Skeletal muscle satellite cell (primary cell): ENCODE results near the gene TAF11.
A peak's percentile ranks its signal among the peaks of the same experiment; 100 is the strongest.
"Not testable (repeated sequence)": the region's sequence is repeated elsewhere in the genome, so short reads cannot be mapped to it uniquely, and the experiment has no call there.

Source experiments
- H3K27me3 ChIP-seq: 2 replicates; pipeline ENCODE4 v1.7.0; 2013; ENCODE audit warnings: low read length; ENCODE audit not compliant: control insufficient read depth, insufficient read depth
- H3K36me3 ChIP-seq: 2 replicates; pipeline ENCODE4 v1.7.0; 2013; ENCODE audit warnings: mild to moderate bottlenecking, control low read depth, low read length; ENCODE audit not compliant: insufficient read depth
- H3K4me1 ChIP-seq: 2 replicates; pipeline ENCODE4 v1.7.0; 2013; ENCODE audit warnings: low read length; ENCODE audit not compliant: control insufficient read depth, insufficient read depth
- H3K4me2 ChIP-seq: 2 replicates; pipeline ENCODE4 v1.7.0; 2013; ENCODE audit warnings: mild to moderate bottlenecking, low read length
- H3K4me3 ChIP-seq: 2 replicates; pipeline ENCODE4 v1.7.0; 2013; ENCODE audit warnings: low read length
- H3K9ac ChIP-seq: 2 replicates; pipeline ENCODE4 v1.7.0; 2013; ENCODE audit warnings: mild to moderate bottlenecking, low read depth, low read length, moderate library complexity
- H3K9me3 ChIP-seq: replicated peaks from 2 replicates; pipeline ENCODE4 v1.7.0; 2013; ENCODE audit warnings: mild to moderate bottlenecking, control low read depth, low read length

The TAF11 gene

GRCh38 chr6:34900321-34901031 lies 12.6 kb upstream of the TAF11 start:
- no peak overlapping the region for H3K9ac ChIP-seq

DNA sequence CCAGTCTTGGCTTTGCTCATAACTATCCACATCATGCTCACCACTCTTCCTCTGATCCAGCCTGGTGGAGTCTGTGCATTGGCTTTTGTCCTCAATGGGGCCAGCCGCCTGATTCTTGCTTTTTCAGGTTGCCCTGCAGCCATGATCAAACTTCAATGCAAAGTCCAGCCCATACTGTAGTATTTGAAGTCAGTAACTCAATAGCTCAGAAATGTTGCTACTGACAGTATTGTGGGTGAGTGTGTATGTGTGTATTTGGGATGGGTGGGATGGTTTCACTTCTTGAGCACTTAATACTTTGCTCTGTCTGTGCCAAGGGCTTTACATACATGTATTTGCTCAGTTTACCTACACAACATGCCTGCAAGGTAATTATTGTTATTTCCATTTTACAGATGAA lies 11.9 kb upstream of the TAF11 start:
- H3K4me2 ChIP-seq, H3K4me1 ChIP-seq, H3K4me3 ChIP-seq, H3K9ac ChIP-seq, H3K27me3 ChIP-seq, H3K9me3 ChIP-seq, H3K36me3 ChIP-seq: not testable (repeated sequence)

More at GRCh38 chr6:34900321-34901031, 12.6 kb upstream of the TAF11 start:
- Histone ChIP-seq H3K36me3 (no peaks in the 10 kb centered on the region), H3K4me3 (no peak overlapping the region), H3K27me3 (no peaks in the 10 kb centered on the region), H3K9me3 (no peaks in the 10 kb centered on the region), H3K4me1 (no peaks in the 10 kb centered on the region), H3K4me2 (no peak overlapping the region)

DNA sequence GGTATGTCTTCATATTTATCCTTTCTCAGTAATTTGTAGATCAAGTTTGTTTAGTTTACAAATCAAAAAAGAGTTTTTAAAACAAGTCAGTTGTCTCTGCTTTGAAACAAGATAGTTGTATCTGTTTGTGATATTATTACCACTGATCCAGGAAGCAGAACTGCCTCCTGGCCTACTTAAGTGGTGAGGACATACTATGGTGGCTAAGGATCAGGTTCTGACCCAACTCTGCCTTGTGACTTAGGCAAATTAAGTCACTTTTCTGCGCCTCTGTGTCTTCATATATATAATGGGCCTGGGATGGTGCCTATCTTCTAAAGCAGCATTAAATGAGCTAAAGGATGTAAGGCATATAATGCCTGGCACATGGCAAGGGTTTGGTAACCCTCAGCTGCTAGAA lies 9.9 kb upstream of the TAF11 start:
- Histone ChIP-seq H3K4me1 (no peaks in the 10 kb centered on the region), H3K27me3 (no peaks in the 10 kb centered on the region), H3K9me3 (no peaks in the 10 kb centered on the region), H3K36me3 (no peaks in the 10 kb centered on the region), H3K9ac (no peak overlapping the region), H3K4me2 (no peak overlapping the region), H3K4me3 (no peak overlapping the region)

- Histone ChIP-seq H3K9me3 (no peaks in the 10 kb centered on the region), H3K4me2 (no peak overlapping the region), H3K9ac (no peak overlapping the region), H3K4me1 (no peaks in the 10 kb centered on the region), H3K36me3 (no peaks in the 10 kb centered on the region), H3K4me3 (no peak overlapping the region), H3K27me3 (no peaks in the 10 kb centered on the region)
Measured at GRCh38 chr6:34897130-34897529, 9.3 kb upstream of the TAF11 start.

DNA sequence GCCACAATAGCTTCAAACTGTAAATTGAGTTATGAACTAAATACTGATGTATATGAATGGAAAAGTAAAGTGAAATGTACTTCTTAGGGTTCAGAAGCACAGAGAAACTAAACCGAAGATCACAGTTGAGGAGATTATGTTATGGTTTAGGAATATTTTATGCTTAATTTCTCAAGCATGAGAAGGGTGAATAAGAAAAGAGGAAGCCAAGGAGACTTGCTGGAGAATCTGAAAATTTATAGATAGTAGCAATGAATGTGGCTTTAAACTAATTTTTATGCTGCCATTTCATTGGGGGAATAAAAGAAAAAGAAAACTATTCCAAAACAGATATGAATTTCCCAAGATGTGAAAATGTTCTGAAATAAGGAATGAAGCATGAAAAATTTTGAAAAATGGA lies 6.9 kb upstream of the TAF11 start:
- no peak overlapping the region for H3K4me2 ChIP-seq
- no peaks in the 10 kb centered on the region for H3K36me3 ChIP-seq
- no peaks in the 10 kb centered on the region for H3K27me3 ChIP-seq
- H3K9me3 ChIP-seq = no peaks in the 10 kb centered on the region
- H3K9ac ChIP-seq = no peak overlapping the region
- H3K4me1 ChIP-seq = no peaks in the 10 kb centered on the region
- H3K4me3 ChIP-seq = no peak overlapping the region

GRCh38 chr6:34891296-34891695 lies 3.5 kb upstream of the TAF11 start:
- Histone ChIP-seq H3K4me1 (peaks cover 6% of the 10 kb centered on the region), H3K9ac (no peak overlapping the region), H3K9me3 (no peaks in the 10 kb centered on the region), H3K4me3 (no peak overlapping the region), H3K27me3 (no peaks in the 10 kb centered on the region), H3K36me3 (no peaks in the 10 kb centered on the region), H3K4me2 (no peak overlapping the region)

DNA sequence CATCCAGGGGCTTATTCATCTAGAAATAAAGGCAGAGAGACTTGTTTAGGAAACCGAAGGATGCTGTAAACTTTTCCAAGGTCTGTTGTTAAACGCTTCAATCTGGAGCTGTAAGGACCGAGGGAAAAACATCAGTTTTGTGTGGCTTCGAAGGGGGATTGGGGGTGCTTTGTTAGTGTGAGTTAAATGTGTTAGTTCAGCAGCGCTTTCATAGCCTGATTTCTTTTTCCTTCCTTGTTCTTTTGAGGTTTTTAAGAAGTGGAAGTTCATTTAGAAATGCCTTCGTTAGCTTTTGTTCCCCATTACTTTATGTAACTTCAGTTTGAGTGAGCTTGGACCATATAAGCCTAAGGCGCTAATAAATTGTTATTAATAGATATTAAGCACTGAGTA lies 2.7 kb upstream of the TAF11 start:
- Histone ChIP-seq H3K4me2 (peak overlapping the region; percentile 100), H3K4me1 (peaks cover 6% of the 10 kb centered on the region), H3K9ac (no peak overlapping the region), H3K36me3 (no peaks in the 10 kb centered on the region), H3K9me3 (no peaks in the 10 kb centered on the region), H3K27me3 (no peaks in the 10 kb centered on the region), H3K4me3 (peak overlapping the region; percentile 93)

DNA sequence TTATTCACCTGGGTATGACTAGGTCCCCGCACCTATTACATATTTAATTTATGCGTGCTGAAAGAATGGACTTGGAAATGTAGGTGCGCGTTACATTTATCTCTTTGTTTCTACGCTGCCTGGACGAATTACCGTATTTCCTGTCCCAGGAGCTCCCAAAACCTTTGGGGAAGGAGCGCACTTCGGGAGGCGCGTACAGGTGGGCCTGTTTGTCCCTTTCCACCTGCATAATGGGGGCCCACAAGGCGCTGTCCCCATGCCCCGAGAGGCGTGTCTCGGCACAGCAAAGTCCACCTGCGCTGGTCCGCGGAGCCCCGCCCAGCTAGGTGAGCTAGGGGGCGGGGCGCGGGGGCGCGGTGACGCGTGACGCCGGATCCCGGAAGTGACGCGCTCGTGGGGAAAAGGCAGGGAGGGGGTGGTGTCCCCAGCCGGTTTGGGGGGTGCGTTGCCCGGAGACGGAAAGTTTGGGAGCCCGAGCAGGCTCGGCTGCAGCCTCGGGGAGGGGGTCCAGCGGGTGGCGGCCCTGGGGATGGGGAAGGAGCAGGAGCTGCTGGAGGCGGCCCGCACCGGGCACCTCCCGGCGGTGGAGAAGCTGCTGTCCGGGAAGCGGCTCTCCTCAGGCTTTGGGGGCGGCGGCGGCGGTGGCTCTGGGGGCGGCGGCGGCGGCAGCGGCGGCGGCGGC lies 1.2 kb upstream of the TAF11 start, which contains the start of gene ANKS1A:
TSS of gene ANKS1A (plus strand) at position 382 of the 682 bp plus-strand sequence. CDS start at position 530, 148 bp downstream.
- H3K4me1 ChIP-seq = peaks cover 6% of the 10 kb centered on the region
- peak within 1 kb of the TSS; percentile 100 for H3K4me2 ChIP-seq
- no peaks in the 10 kb centered on the region for H3K9me3 ChIP-seq
- no peaks in the 10 kb centered on the region for H3K27me3 ChIP-seq
- peaks cover 2% of the 10 kb centered on the region for H3K36me3 ChIP-seq
- H3K9ac ChIP-seq = peak within 1 kb of the TSS; percentile 94
- H3K4me3 ChIP-seq = peak within 1 kb of the TSS; percentile 93

DNA sequence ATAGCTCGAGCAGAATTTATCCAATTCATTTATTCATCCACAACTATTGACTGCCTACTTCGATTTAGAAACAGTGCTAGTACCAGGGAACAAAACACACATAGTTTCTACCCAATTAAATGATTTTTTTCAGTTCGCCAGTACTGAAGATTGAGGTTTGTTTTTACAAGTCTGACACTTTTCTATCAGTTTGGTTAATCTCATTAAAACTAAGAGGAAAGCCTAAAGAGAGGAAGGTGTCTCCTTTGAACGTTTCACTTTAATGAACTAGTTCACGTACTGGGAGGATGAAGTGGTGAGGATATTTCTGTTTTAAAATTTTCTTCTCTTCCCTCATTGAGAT lies 643 bp upstream of the TAF11 start:
- H3K36me3 ChIP-seq = peaks cover 3% of the 10 kb centered on the region
- H3K9me3 ChIP-seq = no peaks in the 10 kb centered on the region
- H3K9ac ChIP-seq = peak overlapping the region; percentile 94
- peak overlapping the region; percentile 93 for H3K4me3 ChIP-seq
- H3K4me1 ChIP-seq = peaks cover 6% of the 10 kb centered on the region
- H3K27me3 ChIP-seq = no peaks in the 10 kb centered on the region
- peak overlapping the region; percentile 100 for H3K4me2 ChIP-seq

DNA sequence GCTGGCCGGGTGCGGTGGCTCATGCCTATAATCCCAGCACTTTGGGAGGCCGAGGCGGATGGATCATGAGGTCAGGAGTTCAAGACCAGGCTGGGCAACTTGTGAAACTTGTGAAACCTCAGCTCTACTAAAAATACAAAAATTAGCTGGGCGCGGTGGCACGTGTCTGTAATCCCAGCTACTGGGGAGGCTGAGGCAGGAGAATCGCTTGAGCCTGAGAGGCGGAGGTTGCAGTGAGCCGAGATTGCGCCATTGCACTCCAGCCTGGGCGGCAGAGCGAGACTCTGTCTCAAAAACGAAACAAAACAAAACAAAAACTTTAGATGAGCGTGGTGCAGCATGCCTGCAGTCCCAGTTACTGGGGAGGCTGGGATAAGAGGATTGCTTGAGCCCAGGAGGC lies 2.0 kb downstream of the TAF11 start:
- H3K4me2 ChIP-seq, H3K27me3 ChIP-seq, H3K4me1 ChIP-seq: not testable (repeated sequence)

DNA sequence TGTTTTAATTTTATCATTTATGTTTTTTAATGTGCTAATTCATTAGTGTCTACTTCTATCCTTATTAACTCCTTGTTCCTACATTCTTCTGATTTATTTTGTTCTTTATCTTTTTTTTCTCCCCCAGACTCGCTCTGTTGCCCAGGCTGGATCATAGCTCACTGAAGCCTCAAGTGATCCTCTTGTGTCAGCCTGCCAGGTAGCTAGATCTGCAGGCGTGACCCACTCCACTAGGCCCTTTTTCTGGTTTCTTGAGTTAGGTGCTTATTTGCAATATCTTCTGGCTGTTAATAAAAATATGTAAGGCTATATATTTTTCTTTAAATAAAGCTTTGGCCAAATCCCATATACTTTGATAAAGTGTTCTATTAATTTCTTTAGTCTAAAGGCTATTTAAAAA lies 2.8 kb downstream of the TAF11 start:
- H3K27me3 ChIP-seq = no peaks in the 10 kb centered on the region
- H3K4me1 ChIP-seq = peaks cover 6% of the 10 kb centered on the region
- no peak overlapping the region for H3K4me3 ChIP-seq
- no peak overlapping the region for H3K9ac ChIP-seq
- H3K36me3 ChIP-seq = peaks cover 15% of the 10 kb centered on the region
- H3K4me2 ChIP-seq = no peak overlapping the region
- no peaks in the 10 kb centered on the region for H3K9me3 ChIP-seq

More for the DNA sequence above, 2.0 kb downstream of the TAF11 start:
- H3K9ac ChIP-seq, H3K9me3 ChIP-seq, H3K4me3 ChIP-seq, H3K36me3 ChIP-seq: not testable (repeated sequence)

DNA sequence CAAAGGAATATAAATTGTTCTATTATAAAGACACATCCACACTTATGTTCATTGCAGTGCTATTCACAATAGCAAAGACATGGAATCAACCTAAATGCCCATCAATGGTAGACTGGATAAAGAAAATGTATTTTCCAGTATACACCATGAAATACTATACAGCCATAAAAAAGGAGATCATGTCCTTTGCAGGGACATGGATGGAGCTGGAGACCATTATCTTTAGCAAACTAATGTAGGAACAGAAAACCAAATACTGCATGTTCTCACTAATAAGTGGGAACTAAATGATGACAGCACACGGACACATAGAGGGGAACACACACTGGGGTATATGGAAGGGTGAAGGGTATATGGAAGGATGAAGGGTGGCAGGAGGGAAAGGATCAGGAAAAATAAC lies 3.8 kb downstream of the TAF11 start:
- H3K9ac ChIP-seq, H3K27me3 ChIP-seq, H3K4me2 ChIP-seq, H3K4me3 ChIP-seq, H3K9me3 ChIP-seq, H3K4me1 ChIP-seq: not testable (repeated sequence)
- H3K36me3 ChIP-seq = peaks cover 23% of the 10 kb centered on the region
